HL-60/S4 treated with retinoic acid at 250 ng/mL for 4 days and 3 days (cell line): ENCODE results near the gene PTPRN2.

ENCODE experiments used
- in situ Hi-C: fragments of 300-500 bp; cut with MboI; formaldehyde crosslinking; loops from 2 replicates; pipeline ENCODE4 v1.7.0; 2022; ENCODE audit warnings: low sequenced_read_pairs

Gene PTPRN2

GRCh38 chr7:158133515-158134271 is 453.9 kb downstream of the PTPRN2 start:
- in situ Hi-C loops, result no loop called here

GRCh38 chr7:158133057-158133456 is 454.6 kb downstream of the PTPRN2 start:
- in situ Hi-C loops, result no loop called here

GRCh38 chr7:158130023-158130409 is 457.6 kb downstream of the PTPRN2 start:
- in situ Hi-C loops, result no loop called here

- in situ Hi-C loops, result no loop called here
These were observed 458.3 kb downstream of the PTPRN2 start for GRCh38 chr7:158129037-158130022.

GRCh38 chr7:158128572-158128971 is 459.1 kb downstream of the PTPRN2 start:
- in situ Hi-C loops, result no loop called here

GRCh38 chr7:158127241-158127640 is 460.4 kb downstream of the PTPRN2 start:
- in situ Hi-C loops, result no loop called here

- in situ Hi-C loops, result no loop called here
These were observed 461.0 kb downstream of the PTPRN2 start for GRCh38 chr7:158126661-158127060.

GRCh38 chr7:158125721-158126120 is 461.9 kb downstream of the PTPRN2 start:
- in situ Hi-C loops, result no loop called here

- in situ Hi-C loops, result no loop called here
These were observed 462.5 kb downstream of the PTPRN2 start for GRCh38 chr7:158125091-158125490.

- in situ Hi-C loops, result no loop called here
These were observed 462.9 kb downstream of the PTPRN2 start for GRCh38 chr7:158124671-158125079.

- in situ Hi-C loops, result no loop called here
These were observed 463.9 kb downstream of the PTPRN2 start for GRCh38 chr7:158123753-158124152.

- in situ Hi-C loops, result no loop called here
These were observed 464.4 kb downstream of the PTPRN2 start for GRCh38 chr7:158123214-158123613.

- in situ Hi-C loops, result no loop called here
These were observed 466.1 kb downstream of the PTPRN2 start for GRCh38 chr7:158121441-158122045.

- in situ Hi-C loops, result no loop called here
These were observed 466.9 kb downstream of the PTPRN2 start for GRCh38 chr7:158120716-158121115.

GRCh38 chr7:158120316-158120715 is 467.3 kb downstream of the PTPRN2 start:
- in situ Hi-C loops, result no loop called here

GRCh38 chr7:158117341-158118222 is 470.0 kb downstream of the PTPRN2 start:
- in situ Hi-C loops, result no loop called here

- in situ Hi-C loops, result no loop called here
These were observed 471.4 kb downstream of the PTPRN2 start for GRCh38 chr7:158116235-158116634.

- in situ Hi-C loops, result no loop called here
These were observed 473.4 kb downstream of the PTPRN2 start for GRCh38 chr7:158114056-158114850.

GRCh38 chr7:158113321-158114025 is 474.1 kb downstream of the PTPRN2 start:
- in situ Hi-C loops, result no loop called here
